MCF 10A (cell line): ENCODE results near the gene IGFL1. TPM values are rescaled to one million over a fixed set of nuclear protein-coding genes. Genes with fewer than 3 reads are reported as not detected.

Source experiments
- BruUV-seq: library from RNA; stranded (reverse); fragments of 400-500 nt; replicated peaks from 2 replicates; lab custom pipeline; 2021; lab: Mats Ljungman, UMichigan
- CTCF ChIA-PET: fragments of 300-600 bp; sonication (Branson Sonifier 250); formaldehyde crosslinking; extraction: SDS; loops from one replicate; lab custom pipeline; 2021; ENCODE audit warnings: antibody characterized with exemption, inconsistent platforms; lab: Yijun Ruan, JAX
- POLR2A ChIA-PET: fragments of 300-600, 350-650 bp; sonication (Branson Sonifier 250); formaldehyde crosslinking; extraction: SDS; loops from one replicate; lab custom pipeline; 2020; ENCODE audit warnings: antibody characterized with exemption, inconsistent platforms; lab: Yijun Ruan, JAX
- DNase-seq: peaks from one replicate; pipeline ENCODE4 v3.0.0-alpha.2; 2018; ENCODE audit not compliant: unreplicated experiment
- H3K27ac Mint-ChIP-seq: one replicate; pipeline ENCODE4 v1.8.0; 2022; ENCODE audit warnings: mild to moderate bottlenecking, low read depth, mixed read lengths; ENCODE audit not compliant: unreplicated experiment
- H3K27me3 Mint-ChIP-seq: one replicate; pipeline ENCODE4 v1.8.0; 2022; ENCODE audit warnings: mixed read lengths; ENCODE audit not compliant: insufficient read depth, unreplicated experiment
- H3K36me3 Mint-ChIP-seq: one replicate; pipeline ENCODE4 v1.8.0; 2022; ENCODE audit warnings: mild to moderate bottlenecking, moderate library complexity, mixed read lengths; ENCODE audit not compliant: insufficient read depth, unreplicated experiment
- H3K4me1 Mint-ChIP-seq: one replicate; pipeline ENCODE4 v1.8.0; 2022; ENCODE audit warnings: mixed read lengths; ENCODE audit not compliant: insufficient read depth, unreplicated experiment
- H3K4me3 Mint-ChIP-seq: one replicate; pipeline ENCODE4 v1.8.0; 2022; ENCODE audit warnings: mild to moderate bottlenecking, moderate library complexity, mixed read lengths; ENCODE audit not compliant: unreplicated experiment
- H3K9me3 Mint-ChIP-seq: one replicate; pipeline ENCODE4 v1.8.0; 2022; ENCODE audit warnings: mixed read lengths; ENCODE audit not compliant: unreplicated experiment
- intact Hi-C: fragments of 100-400 bp; cut with micrococcal nuclease; formaldehyde crosslinking; loops from 2 replicates; pipeline ENCODE4 v1.14.1; 2022
- total RNA-seq: library from RNA; stranded (reverse); gene quantifications from 2 replicates; pipeline ENCODE4 v1.2.3, GENCODE V29; 2022
- TF ChIP-seq, protein P1 (sequence below): fragments of 200-600 bp; IDR thresholded peaks from one replicate; pipeline ENCODE4 v1.8.0; 2022; ENCODE audit warnings: antibody characterized with exemption, mild to moderate bottlenecking; ENCODE audit not compliant: unreplicated experiment

Gene IGFL1
- total RNA-seq, 1 experiment from 2014 or later, result not detected

DNA sequence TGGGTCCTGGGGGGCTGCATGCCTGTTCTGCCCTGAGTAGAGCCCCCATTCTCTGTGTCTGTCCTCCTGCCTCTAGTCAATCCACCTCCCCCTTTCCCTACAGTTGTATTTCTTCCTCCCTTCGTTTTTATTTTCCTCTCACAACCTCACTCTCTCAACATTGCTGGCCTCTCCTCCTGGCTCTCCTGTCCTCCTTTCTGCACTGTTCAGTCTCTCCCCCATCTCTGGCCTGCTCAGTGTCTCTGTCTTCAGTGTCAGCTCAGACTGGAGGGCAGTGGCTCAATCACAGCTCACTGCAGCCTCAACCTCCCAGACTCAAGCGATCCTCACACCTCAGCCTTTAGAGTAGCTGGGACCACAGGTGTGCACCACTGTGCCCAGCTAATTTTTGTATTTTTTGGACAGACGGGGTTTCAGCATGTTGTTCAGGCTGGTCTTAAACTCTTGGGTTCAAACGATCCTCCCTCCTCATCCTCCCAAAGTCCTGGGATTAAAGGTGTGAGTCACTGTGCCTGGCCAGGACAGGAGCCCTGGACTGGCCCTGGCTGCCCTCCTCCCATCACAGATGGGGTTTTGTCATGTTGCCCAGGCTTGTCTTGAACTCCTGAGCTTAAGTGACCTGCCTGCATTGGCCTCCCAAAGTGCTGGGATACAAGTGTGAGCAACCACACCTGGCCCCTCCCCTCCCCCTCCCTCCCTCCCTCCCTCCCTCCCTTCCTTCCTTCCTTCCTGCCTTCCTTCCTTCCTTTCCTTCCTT, 32.0 kb upstream of the IGFL1 start:
- Mint-ChIP-seq H3K27me3 (no peaks in the 10 kb centered on the region), H3K4me1 (peaks cover 55% of the 10 kb centered on the region), H3K27ac (no peak overlapping the region), H3K4me3 (no peak overlapping the region), H3K36me3 (no peaks in the 10 kb centered on the region), H3K9me3 (no peaks in the 10 kb centered on the region)
- CTCF ChIA-PET, result interaction anchor here (0.6 to 1.7 kb wide), 3 partner anchors 55 to 119 kb away, joined by 3 to 10 read pairs (median 4); no protein-coding TSS in a partner anchor
- BruUV-seq, result no TSS peak
- POLR2A ChIA-PET, result interaction anchor here (0.6 to 1.6 kb wide), 2 partner anchors 14 to 587 kb away, joined by 3 to 5 read pairs; no protein-coding TSS in a partner anchor
- peak; percentile 59 for DNase-seq
- intact Hi-C loops, result no loop called here
- TF ChIP-seq, protein P1, sequence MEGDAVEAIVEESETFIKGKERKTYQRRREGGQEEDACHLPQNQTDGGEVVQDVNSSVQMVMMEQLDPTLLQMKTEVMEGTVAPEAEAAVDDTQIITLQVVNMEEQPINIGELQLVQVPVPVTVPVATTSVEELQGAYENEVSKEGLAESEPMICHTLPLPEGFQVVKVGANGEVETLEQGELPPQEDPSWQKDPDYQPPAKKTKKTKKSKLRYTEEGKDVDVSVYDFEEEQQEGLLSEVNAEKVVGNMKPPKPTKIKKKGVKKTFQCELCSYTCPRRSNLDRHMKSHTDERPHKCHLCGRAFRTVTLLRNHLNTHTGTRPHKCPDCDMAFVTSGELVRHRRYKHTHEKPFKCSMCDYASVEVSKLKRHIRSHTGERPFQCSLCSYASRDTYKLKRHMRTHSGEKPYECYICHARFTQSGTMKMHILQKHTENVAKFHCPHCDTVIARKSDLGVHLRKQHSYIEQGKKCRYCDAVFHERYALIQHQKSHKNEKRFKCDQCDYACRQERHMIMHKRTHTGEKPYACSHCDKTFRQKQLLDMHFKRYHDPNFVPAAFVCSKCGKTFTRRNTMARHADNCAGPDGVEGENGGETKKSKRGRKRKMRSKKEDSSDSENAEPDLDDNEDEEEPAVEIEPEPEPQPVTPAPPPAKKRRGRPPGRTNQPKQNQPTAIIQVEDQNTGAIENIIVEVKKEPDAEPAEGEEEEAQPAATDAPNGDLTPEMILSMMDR, result no peak

DNA sequence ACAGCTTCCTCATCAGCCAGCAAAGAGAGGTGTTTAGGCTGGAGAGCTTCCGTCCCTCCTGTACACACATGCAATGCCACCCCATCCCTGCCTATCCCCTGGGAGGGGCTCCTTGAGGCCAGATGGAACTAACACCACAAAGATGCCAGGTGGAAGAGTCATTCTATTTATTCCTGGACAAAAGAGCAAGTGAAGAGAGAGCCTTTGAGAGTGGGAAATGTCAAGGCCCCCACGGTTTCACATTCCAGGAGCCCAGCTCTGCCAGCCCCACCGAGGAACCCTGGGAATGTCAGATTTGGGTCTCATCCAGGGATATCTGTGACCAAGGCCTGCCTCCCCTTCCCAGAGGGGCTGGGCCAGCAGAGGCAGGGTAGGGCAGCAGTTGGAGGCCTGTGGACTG, 30.8 kb upstream of the IGFL1 start:
- TF ChIP-seq, protein P1, result no peak
- Mint-ChIP-seq H3K4me3 (no peak overlapping the region), H3K36me3 (no peaks in the 10 kb centered on the region), H3K27ac (peak overlapping the region; percentile 65), H3K27me3 (no peaks in the 10 kb centered on the region), H3K4me1 (peaks cover 57% of the 10 kb centered on the region), H3K9me3 (no peaks in the 10 kb centered on the region)
- DNase-seq, result no peak
- ChIA-PET CTCF (interaction anchor here (0.5 to 1.2 kb wide), 2 partner anchors 120 to 314 kb away, joined by 3 read pairs; no protein-coding TSS in a partner anchor), POLR2A (interaction anchor here (1.6 kb wide), 1 partner anchor 12 kb away, joined by 5 read pairs; no protein-coding TSS in a partner anchor)
- intact Hi-C loops, result no loop called here
- BruUV-seq, result no TSS peak

DNA sequence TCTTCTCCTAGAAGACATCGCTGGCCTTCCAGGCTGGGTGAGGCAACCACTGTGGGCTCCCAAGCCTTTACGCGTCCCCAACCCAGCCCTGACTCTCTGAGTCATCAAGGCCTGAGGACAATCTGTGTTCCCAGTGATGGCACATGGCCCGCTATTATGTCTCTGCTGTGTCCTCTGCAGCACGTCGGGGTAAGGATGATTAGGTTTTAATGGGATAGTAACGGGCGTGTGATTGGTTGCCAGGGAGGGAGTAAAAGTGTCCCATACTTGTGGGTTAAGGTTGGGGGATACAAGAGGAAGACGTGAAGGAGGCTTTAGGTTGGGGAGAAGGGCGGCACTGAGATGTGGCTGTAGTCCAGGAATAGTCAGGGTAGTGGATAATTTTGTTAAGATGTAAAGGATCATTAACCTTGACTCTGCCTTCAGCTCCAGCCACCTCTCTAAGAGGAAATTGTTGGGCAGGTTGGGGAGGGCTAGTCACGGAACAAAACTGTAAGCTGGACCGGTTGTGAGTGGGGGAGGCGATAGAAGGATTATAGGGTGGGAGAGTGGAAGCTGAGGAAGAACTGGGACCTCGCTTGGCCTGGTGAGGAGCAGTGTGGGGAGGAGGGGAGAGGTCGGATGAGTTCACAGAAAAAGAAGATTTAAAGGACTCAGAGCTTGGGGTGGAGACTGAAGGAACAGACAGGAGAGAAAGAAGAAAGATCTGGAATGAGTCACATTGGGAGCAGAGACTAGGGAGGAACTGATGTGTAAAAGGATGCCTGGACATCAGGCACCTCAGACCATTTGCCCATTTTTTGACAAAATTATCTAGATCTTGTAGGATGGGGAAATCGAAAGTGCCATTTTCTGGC, 27.9 kb upstream of the IGFL1 start:
- Mint-ChIP-seq H3K27me3 (no peaks in the 10 kb centered on the region), H3K4me1 (peaks cover 67% of the 10 kb centered on the region), H3K4me3 (peak overlapping the region; percentile 52), H3K9me3 (no peaks in the 10 kb centered on the region), H3K27ac (peak overlapping the region; percentile 29), H3K36me3 (no peaks in the 10 kb centered on the region)
- intact Hi-C loops, result no loop called here
- no TSS peak for BruUV-seq
- TF ChIP-seq, protein P1, result no peak
- ChIA-PET CTCF (interaction anchor here (0.6 to 1.7 kb wide), 4 partner anchors 63 to 129 kb away, joined by 3 to 5 read pairs (median 3); no protein-coding TSS in a partner anchor), POLR2A (interaction anchor here (0.7 to 1.3 kb wide), 5 partner anchors 8 to 40 kb away, joined by 3 to 5 read pairs (median 3); no protein-coding TSS in a partner anchor)
- peak; percentile 75 for DNase-seq
